A673 (cell line): Measurements from ENCODE around the gene NRXN3.

Experiments used
- EZH2 ChIP-seq: fragments of 200-600 bp; sonication (generic); IDR thresholded peaks from 2 replicates; pipeline ENCODE4 v1.6.1; 2017; ENCODE audit warnings: borderline replicate concordance, low read depth, mild to moderate bottlenecking, mixed read lengths, antibody characterized with exemption, low read length; ENCODE audit not compliant: poor library complexity, severe bottlenecking
- TF ChIP-seq, protein P1 (sequence below): fragments of 300-800, 200-600 bp; sonication (generic); conservative IDR thresholded peaks from 2 replicates; pipeline ENCODE4 v1.5.1; 2017; ENCODE audit warnings: low read depth, mild to moderate bottlenecking, antibody characterized with exemption, low read length, moderate library complexity, mixed read lengths

DNA sequence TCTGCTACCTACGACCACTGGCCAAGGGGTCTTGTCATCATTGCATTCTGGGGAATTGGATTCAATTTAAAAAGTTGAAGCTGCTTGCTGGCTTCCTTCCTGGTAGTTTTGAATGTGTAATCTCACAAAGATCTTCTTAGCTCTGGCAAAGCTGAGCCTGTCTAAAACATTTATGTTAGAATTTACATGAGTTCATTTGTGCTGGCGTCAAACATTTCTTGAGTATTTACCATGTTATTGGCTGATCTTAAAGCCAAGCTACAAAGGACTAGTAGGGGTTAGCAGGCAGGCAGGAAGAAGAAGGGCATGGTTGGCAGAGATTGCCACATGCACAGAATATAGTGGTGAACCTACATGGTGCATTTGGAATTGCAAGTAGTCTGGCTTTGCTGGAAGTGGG lies 1596.3 kb downstream of the NRXN3 start:
- TF ChIP-seq, protein P1, sequence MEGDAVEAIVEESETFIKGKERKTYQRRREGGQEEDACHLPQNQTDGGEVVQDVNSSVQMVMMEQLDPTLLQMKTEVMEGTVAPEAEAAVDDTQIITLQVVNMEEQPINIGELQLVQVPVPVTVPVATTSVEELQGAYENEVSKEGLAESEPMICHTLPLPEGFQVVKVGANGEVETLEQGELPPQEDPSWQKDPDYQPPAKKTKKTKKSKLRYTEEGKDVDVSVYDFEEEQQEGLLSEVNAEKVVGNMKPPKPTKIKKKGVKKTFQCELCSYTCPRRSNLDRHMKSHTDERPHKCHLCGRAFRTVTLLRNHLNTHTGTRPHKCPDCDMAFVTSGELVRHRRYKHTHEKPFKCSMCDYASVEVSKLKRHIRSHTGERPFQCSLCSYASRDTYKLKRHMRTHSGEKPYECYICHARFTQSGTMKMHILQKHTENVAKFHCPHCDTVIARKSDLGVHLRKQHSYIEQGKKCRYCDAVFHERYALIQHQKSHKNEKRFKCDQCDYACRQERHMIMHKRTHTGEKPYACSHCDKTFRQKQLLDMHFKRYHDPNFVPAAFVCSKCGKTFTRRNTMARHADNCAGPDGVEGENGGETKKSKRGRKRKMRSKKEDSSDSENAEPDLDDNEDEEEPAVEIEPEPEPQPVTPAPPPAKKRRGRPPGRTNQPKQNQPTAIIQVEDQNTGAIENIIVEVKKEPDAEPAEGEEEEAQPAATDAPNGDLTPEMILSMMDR = no peak
- TF ChIP-seq EZH2 = no peak
